SK-N-SH (cell line): Measurements from ENCODE around the gene ITGBL1. TPM values are rescaled to one million over a fixed set of nuclear protein-coding genes. Genes with fewer than 3 reads are reported as not detected.

Source experiments
- CTCF ChIA-PET: fragments of 300-600, 350-600 bp; formaldehyde crosslinking; extraction: SDS; loops from one replicate; lab custom pipeline; 2021; lab: Yijun Ruan, JAX
- POLR2A ChIA-PET: fragments of 350-600 bp; sonication (Branson Sonifier 250); formaldehyde crosslinking; extraction: SDS; loops from one replicate; lab custom pipeline; 2020; ENCODE audit warnings: antibody characterized with exemption, inconsistent platforms; lab: Yijun Ruan, JAX
- DNase-seq: peaks from one replicate; pipeline ENCODE4 v3.0.0; 2012
- H2AFZ ChIP-seq: fragments of 200-600 bp; sonication (generic); 2 replicates; pipeline ENCODE4 v1.8.1; 2016; ENCODE audit warnings: antibody characterized with exemption, mild to moderate bottlenecking, low read depth
- H3F3A ChIP-seq: fragments of 200-600 bp; sonication (generic); replicated peaks from 2 replicates; pipeline ENCODE3; 2016; ENCODE audit warnings: antibody characterized with exemption, mild to moderate bottlenecking; ENCODE audit not compliant: insufficient read depth
- H3K27ac ChIP-seq, 2 experiments: fragments of 200-500 bp in 1 of 2; fragments of 200-600 bp in 1 of 2; sonication (Bioruptor generic) in 1 of 2; sonication (generic), shearing (Covaris generic) in 1 of 2; 2 replicates each; pipeline versions ENCODE4 v1.5.1 to v1.6.1; 2014 to 2016; ENCODE audit warnings: low read depth in 2 of 2, inconsistent platforms in 1 of 2, low read length in 1 of 2, mild to moderate bottlenecking in 1 of 2, mixed read lengths in 1 of 2
- H3K27me3 ChIP-seq: fragments of 200-600 bp; sonication (generic), shearing (Covaris generic); 2 replicates; pipeline ENCODE4 v1.6.1; 2016; ENCODE audit warnings: mixed run types; ENCODE audit not compliant: insufficient read depth
- H3K36me3 ChIP-seq, 2 experiments: fragments of 200-500 bp in 1 of 2; fragments of 200-600 bp in 1 of 2; sonication (Bioruptor generic) in 1 of 2; sonication (generic) in 1 of 2; replicated peaks in 1 of 2; 2 replicates each; pipeline versions ENCODE3 to v1.5.1; 2014 to 2016; ENCODE audit warnings: low read length in 1 of 2, mild to moderate bottlenecking in 1 of 2; ENCODE audit not compliant: insufficient read depth in 2 of 2, control insufficient read depth in 1 of 2
- H3K4me1 ChIP-seq, 2 experiments: fragments of 200-500 bp in 1 of 2; fragments of 200-600 bp in 1 of 2; sonication (Bioruptor generic) in 1 of 2; sonication (generic), shearing (Covaris generic) in 1 of 2; 2 replicates each; pipeline versions ENCODE4 v1.5.1 to v1.6.1; 2014 to 2016; ENCODE audit warnings: low read depth in 1 of 2, low read length in 1 of 2, mixed run types in 1 of 2; ENCODE audit not compliant: insufficient read depth in 2 of 2, control insufficient read depth in 1 of 2
- H3K4me2 ChIP-seq: fragments of 200-600 bp; sonication (generic), shearing (Covaris generic); 2 replicates; pipeline ENCODE4 v1.6.1; 2017; ENCODE audit warnings: mixed run types
- H3K4me3 ChIP-seq, 2 experiments: fragments of 200-500 bp in 1 of 2; fragments of 200-600 bp in 1 of 2; sonication (Bioruptor generic) in 1 of 2; sonication (generic), shearing (Covaris generic) in 1 of 2; 2 replicates each; pipeline versions ENCODE4 v1.5.1 to v1.8.1; 2014 to 2016; ENCODE audit warnings: low read depth in 2 of 2, inconsistent platforms in 1 of 2, low read length in 1 of 2, mild to moderate bottlenecking in 1 of 2, mixed read lengths in 1 of 2, moderate library complexity in 1 of 2
- H3K79me2 ChIP-seq: fragments of 200-600 bp; sonication (generic); 2 replicates; pipeline ENCODE4 v1.8.1; 2017; ENCODE audit warnings: mild to moderate bottlenecking; ENCODE audit not compliant: insufficient read depth
- H3K9ac ChIP-seq: fragments of 200-600 bp; sonication (generic); 2 replicates; pipeline ENCODE4 v1.6.1; 2017; ENCODE audit warnings: mixed run types
- H3K9me2 ChIP-seq: fragments of 200-600 bp; sonication (generic); 2 replicates; pipeline ENCODE4 v1.6.1; 2017; ENCODE audit warnings: mixed run types
- H3K9me3 ChIP-seq: fragments of 200-600 bp; sonication (generic); 2 replicates; pipeline ENCODE4 v1.6.1; 2017; ENCODE audit warnings: mixed run types, mild to moderate bottlenecking, moderate library complexity
- H4K20me1 ChIP-seq: fragments of 200-600 bp; sonication (generic); 2 replicates; pipeline ENCODE4 v1.6.1; 2017; ENCODE audit warnings: mild to moderate bottlenecking, mixed run types; ENCODE audit not compliant: insufficient read depth
- CHD2 ChIP-seq: fragments of 150-350 bp; IDR thresholded peaks from 2 replicates; pipeline ENCODE4 v1.6.1; 2018; ENCODE audit warnings: low read length; ENCODE audit not compliant: partially characterized antibody
- EP300 ChIP-seq, 2 experiments: IDR thresholded peaks; 2 replicates each; pipeline versions ENCODE4 v1.4.0 to v1.6.1; 2012; ENCODE audit warnings: borderline replicate concordance in 1 of 2, low read depth in 1 of 2, low read length in 1 of 2
- EZH2phosphoT487 ChIP-seq: fragments of 200-600 bp; sonication (generic); IDR thresholded peaks from 2 replicates; pipeline ENCODE4 v1.6.1; 2017; ENCODE audit warnings: low read depth, mixed run types, mild to moderate bottlenecking, antibody characterized with exemption, moderate library complexity, borderline replicate concordance
- FOXJ3 ChIP-seq: sonication (generic); formaldehyde crosslinking; IDR thresholded peaks from 2 replicates; pipeline ENCODE4 v1.5.1; 2020; ENCODE audit warnings: mild to moderate bottlenecking, missing genetic modification reagents
- GATA2 ChIP-seq: sonication (generic); formaldehyde crosslinking; IDR thresholded peaks from 2 replicates; pipeline ENCODE4 v1.5.0; 2020; ENCODE audit warnings: mild to moderate bottlenecking, missing genetic modification reagents
- JUND ChIP-seq: IDR thresholded peaks from 2 replicates; pipeline ENCODE4 v1.4.0; 2012
- MXI1 ChIP-seq: IDR thresholded peaks from 2 replicates; pipeline ENCODE4 v1.6.1; 2012; ENCODE audit warnings: mild to moderate bottlenecking, low read depth, low read length, improper control_type of control experiment
- RCOR1 ChIP-seq: fragments of 150-350 bp; IDR thresholded peaks from 2 replicates; pipeline ENCODE4 v1.6.1; 2017; ENCODE audit warnings: antibody characterized with exemption, low read length
- RFX5 ChIP-seq: IDR thresholded peaks from 2 replicates; pipeline ENCODE4 v1.6.1; 2012; ENCODE audit warnings: mild to moderate bottlenecking, improper control_type of control experiment, low read length
- RXRA ChIP-seq: IDR thresholded peaks from 2 replicates; pipeline ENCODE4 v1.4.0; 2012; ENCODE audit warnings: low read depth, mild to moderate bottlenecking, borderline replicate concordance
- SMC3 ChIP-seq: IDR thresholded peaks from 2 replicates; pipeline ENCODE4 v1.6.1; 2012; ENCODE audit warnings: low read depth, low read length, improper control_type of control experiment
- TAF1 ChIP-seq: IDR thresholded peaks from 2 replicates; pipeline ENCODE4 v1.6.1; 2012; ENCODE audit warnings: low read depth, mild to moderate bottlenecking, low read length, moderate library complexity, borderline replicate concordance
- TCF12 ChIP-seq: IDR thresholded peaks from 2 replicates; pipeline ENCODE4 v1.4.0; 2012
- WGBS: methylation state at CpG from one replicate; pipeline ENCODE4 v1.1.6; 2017; ENCODE audit warnings: low lambda C conversion rate; 5-methylcytosine and 5-hydroxymethylcytosine counted together
- polyA plus RNA-seq, 3 experiments: library from polyadenylated mRNA; depleted of rRNA; stranded (reverse); fragments of >200 nt; gene quantifications; 2 replicates each; pipeline ENCODE4 v1.2.3, GENCODE V29; 2012
- TF ChIP-seq, protein P1 (sequence below): IDR thresholded peaks from 2 replicates; pipeline ENCODE4 v1.4.0; 2012; ENCODE audit warnings: low read depth
- TF ChIP-seq, protein P2 (sequence below): IDR thresholded peaks from 2 replicates; pipeline ENCODE4 v1.4.0; 2012; ENCODE audit warnings: low read depth, borderline replicate concordance
- TF ChIP-seq, protein P3 (sequence below): fragments of 150-350 bp; IDR thresholded peaks from 2 replicates; pipeline ENCODE4 v1.6.1; 2017; ENCODE audit warnings: antibody characterized with exemption, low read length, low read depth, borderline replicate concordance
- TF ChIP-seq, protein P4 (sequence below): IDR thresholded peaks from 2 replicates; pipeline ENCODE4 v1.4.0; 2012; ENCODE audit warnings: low read depth, borderline replicate concordance
- TF ChIP-seq, protein P5 (sequence below): fragments of 150-350 bp; IDR thresholded peaks from 2 replicates; pipeline ENCODE4 v1.6.1; 2016; ENCODE audit warnings: mild to moderate bottlenecking, low read depth, low read length

The ITGBL1 gene
- polyA plus RNA-seq, 1 of the 3 experiments (the other 2 are of a cell fraction), result 78.7 TPM

DNA sequence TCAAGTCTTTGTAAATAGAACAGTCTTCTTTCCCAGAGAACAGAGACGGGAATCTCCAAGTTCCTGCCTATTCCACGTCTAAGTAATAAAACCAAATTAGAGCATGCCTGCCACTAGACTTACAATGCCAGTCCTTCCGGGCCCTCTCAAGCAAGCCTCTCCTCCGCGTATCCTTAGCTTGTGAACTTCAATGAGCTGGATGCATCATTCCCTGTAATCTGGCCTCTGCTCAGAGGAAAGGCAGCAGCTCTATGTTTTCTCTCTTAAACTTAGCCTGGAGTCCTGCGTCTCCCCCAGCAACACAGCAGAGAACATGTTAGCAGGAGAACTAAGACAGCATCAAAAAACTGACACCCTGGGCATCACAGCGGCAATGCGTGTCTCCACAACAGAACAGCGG lies 44.3 kb upstream of the ITGBL1 start:
- Histone ChIP-seq H3F3A (no peaks in the 10 kb centered on the region), H3K36me3 (no peaks in the 10 kb centered on the region), H3K27ac (no peak overlapping the region), H2AFZ (no peak overlapping the region), H3K9me2 (no peaks in the 10 kb centered on the region), H3K27me3 (no peaks in the 10 kb centered on the region), H3K4me3 (no peak overlapping the region), H3K9ac (no peak overlapping the region), H3K79me2 (no peaks in the 10 kb centered on the region), H4K20me1 (no peaks in the 10 kb centered on the region), H3K4me1 (peaks cover 0 to 7% of the 10 kb centered on the region in 2 experiments; a peak in 1 of 4 replicates), H3K9me3 (no peaks in the 10 kb centered on the region), H3K4me2 (no peak overlapping the region; the same call in 1 of the 2 replicates)
- TF ChIP-seq EP300 (IDR thresholded peaks at IDR 0.05; ENCODE audit: borderline replicate concordance in 1 of 2, low read depth in 1 of 2, low read length in 1 of 2) (no peak), FOXJ3 (CRISPR knock-in tag) (no peak), TCF12 (no peak), CHD2 (no peak), MXI1 (no peak), EZH2phosphoT487 (no peak), JUND (no peak), RFX5 (no peak), GATA2 (CRISPR knock-in tag) (no peak), TAF1 (no peak), RXRA (no peak), SMC3 (no peak), RCOR1 (no peak)
- TF ChIP-seq, protein P1, sequence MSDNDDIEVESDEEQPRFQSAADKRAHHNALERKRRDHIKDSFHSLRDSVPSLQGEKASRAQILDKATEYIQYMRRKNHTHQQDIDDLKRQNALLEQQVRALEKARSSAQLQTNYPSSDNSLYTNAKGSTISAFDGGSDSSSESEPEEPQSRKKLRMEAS, result no peak
- TF ChIP-seq, protein P2, sequence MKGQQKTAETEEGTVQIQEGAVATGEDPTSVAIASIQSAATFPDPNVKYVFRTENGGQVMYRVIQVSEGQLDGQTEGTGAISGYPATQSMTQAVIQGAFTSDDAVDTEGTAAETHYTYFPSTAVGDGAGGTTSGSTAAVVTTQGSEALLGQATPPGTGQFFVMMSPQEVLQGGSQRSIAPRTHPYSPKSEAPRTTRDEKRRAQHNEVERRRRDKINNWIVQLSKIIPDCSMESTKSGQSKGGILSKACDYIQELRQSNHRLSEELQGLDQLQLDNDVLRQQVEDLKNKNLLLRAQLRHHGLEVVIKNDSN, result no peak
- TF ChIP-seq, protein P3, sequence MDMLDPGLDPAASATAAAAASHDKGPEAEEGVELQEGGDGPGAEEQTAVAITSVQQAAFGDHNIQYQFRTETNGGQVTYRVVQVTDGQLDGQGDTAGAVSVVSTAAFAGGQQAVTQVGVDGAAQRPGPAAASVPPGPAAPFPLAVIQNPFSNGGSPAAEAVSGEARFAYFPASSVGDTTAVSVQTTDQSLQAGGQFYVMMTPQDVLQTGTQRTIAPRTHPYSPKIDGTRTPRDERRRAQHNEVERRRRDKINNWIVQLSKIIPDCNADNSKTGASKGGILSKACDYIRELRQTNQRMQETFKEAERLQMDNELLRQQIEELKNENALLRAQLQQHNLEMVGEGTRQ, result no peak
- TF ChIP-seq, protein P4, sequence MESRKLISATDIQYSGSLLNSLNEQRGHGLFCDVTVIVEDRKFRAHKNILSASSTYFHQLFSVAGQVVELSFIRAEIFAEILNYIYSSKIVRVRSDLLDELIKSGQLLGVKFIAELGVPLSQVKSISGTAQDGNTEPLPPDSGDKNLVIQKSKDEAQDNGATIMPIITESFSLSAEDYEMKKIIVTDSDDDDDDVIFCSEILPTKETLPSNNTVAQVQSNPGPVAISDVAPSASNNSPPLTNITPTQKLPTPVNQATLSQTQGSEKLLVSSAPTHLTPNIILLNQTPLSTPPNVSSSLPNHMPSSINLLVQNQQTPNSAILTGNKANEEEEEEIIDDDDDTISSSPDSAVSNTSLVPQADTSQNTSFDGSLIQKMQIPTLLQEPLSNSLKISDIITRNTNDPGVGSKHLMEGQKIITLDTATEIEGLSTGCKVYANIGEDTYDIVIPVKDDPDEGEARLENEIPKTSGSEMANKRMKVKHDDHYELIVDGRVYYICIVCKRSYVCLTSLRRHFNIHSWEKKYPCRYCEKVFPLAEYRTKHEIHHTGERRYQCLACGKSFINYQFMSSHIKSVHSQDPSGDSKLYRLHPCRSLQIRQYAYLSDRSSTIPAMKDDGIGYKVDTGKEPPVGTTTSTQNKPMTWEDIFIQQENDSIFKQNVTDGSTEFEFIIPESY, result no peak
- TF ChIP-seq, protein P5, sequence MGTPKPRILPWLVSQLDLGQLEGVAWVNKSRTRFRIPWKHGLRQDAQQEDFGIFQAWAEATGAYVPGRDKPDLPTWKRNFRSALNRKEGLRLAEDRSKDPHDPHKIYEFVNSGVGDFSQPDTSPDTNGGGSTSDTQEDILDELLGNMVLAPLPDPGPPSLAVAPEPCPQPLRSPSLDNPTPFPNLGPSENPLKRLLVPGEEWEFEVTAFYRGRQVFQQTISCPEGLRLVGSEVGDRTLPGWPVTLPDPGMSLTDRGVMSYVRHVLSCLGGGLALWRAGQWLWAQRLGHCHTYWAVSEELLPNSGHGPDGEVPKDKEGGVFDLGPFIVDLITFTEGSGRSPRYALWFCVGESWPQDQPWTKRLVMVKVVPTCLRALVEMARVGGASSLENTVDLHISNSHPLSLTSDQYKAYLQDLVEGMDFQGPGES, result no peak
- ChIA-PET CTCF (no interaction called here), POLR2A (interaction anchor here (0.5 kb wide), 1 partner anchor 18 kb away, joined by 3 read pairs; no protein-coding TSS in a partner anchor)
- DNase-seq, result no peak
- WGBS, result 92% methylated on average over 9 of the region's 9 CpGs
